Lower leg skin (tissue), 4 donors: ENCODE results near the gene FAAP24. TPM values are rescaled to one million over a fixed set of nuclear protein-coding genes. Genes with fewer than 3 reads are reported as not detected.
"Not testable (repeated sequence)": the region's sequence is repeated elsewhere in the genome, so short reads cannot be mapped to it uniquely, and the experiment has no call there.

ENCODE experiments used
- DNase-seq, 2 donors: peaks; one replicate each; pipeline ENCODE4 v3.0.0-alpha.2; 2019; ENCODE audit warnings: low spot score in 2 of 2
- H3K4me3 ChIP-seq: fragments of 200-600 bp; sonication (generic); 2 replicates; pipeline ENCODE4 v1.5.1; 2017; ENCODE audit warnings: mild to moderate bottlenecking, low read depth; ENCODE audit not compliant: poor library complexity, severe bottlenecking
- POLR2A ChIP-seq, 2 donors: fragments of 450-650 bp; IDR thresholded peaks; one replicate each; pipeline ENCODE4 v1.6.1; 2016 to 2017; ENCODE audit warnings: antibody characterized with exemption in 2 of 2, mild to moderate bottlenecking in 1 of 2, moderate library complexity in 1 of 2
- WGBS, 2 donors: methylation state at CpG; one replicate each; pipeline ENCODE4 v1.1.5; 2018; 5-methylcytosine and 5-hydroxymethylcytosine counted together
- intact Hi-C: fragments of 100-400 bp; cut with DNase I; formaldehyde crosslinking; loops from one replicate; pipeline ENCODE4 v1.15.0; 2023; ENCODE audit warnings: low total_unique reads
- total RNA-seq, 4 donors: library from RNA; depleted of rRNA; stranded (reverse); fragments of >200 nt; gene quantifications; one replicate each; pipeline ENCODE4 v1.1.0, GENCODE V29; 2016
- TF ChIP-seq, protein P1 (sequence below), 3 donors: fragments of 450-650 bp; IDR thresholded peaks; one replicate each; pipeline ENCODE4 v1.5.1; 2016; ENCODE audit warnings: antibody characterized with exemption in 3 of 3, mild to moderate bottlenecking in 3 of 3, moderate library complexity in 2 of 3

The FAAP24 gene
- total RNA-seq, 4 donors from 2014 or later: 0.63 to 2.5 (median 1.4) TPM

DNA sequence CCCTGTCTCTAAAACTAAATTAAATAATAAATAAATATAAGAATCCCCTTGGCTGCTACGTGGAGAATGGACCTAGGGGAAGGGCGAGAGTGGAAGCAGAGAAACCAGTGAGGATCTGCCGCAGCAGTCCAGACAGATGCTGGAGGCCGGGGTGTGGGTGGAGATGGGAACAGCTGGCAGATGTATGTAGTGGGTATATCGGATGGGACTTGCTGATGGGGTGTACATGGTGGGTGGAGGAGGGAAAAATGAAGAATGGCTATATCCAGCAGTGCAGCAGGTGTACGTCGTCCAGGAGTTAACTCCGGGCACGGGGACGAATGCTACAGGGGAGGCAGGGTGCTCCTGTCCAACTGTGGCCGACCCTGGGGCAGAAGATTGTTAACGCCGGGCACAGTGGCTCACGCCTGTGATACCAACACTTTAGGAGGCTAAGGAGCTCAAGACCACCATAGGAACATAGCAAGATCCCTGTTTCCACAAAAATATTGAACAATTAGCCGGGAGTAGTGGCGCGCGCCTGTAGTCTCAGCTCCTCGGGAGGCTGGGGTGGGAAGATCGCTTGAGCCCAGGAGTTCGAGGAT lies 938 bp upstream of the FAAP24 start:
- intact Hi-C loops: no loop called here
- WGBS, 2 donors: 14 to 20% methylated on average over 17 to 21 of the region's 21 CpGs
- no peak for DNase-seq
- TF ChIP-seq, protein P1, sequence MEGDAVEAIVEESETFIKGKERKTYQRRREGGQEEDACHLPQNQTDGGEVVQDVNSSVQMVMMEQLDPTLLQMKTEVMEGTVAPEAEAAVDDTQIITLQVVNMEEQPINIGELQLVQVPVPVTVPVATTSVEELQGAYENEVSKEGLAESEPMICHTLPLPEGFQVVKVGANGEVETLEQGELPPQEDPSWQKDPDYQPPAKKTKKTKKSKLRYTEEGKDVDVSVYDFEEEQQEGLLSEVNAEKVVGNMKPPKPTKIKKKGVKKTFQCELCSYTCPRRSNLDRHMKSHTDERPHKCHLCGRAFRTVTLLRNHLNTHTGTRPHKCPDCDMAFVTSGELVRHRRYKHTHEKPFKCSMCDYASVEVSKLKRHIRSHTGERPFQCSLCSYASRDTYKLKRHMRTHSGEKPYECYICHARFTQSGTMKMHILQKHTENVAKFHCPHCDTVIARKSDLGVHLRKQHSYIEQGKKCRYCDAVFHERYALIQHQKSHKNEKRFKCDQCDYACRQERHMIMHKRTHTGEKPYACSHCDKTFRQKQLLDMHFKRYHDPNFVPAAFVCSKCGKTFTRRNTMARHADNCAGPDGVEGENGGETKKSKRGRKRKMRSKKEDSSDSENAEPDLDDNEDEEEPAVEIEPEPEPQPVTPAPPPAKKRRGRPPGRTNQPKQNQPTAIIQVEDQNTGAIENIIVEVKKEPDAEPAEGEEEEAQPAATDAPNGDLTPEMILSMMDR (IDR thresholded peaks at IDR 0.05): no peak
- TF ChIP-seq POLR2A (IDR thresholded peaks at IDR 0.05): no peak
- H3K4me3 ChIP-seq: peak overlapping the region; percentile 55

DNA sequence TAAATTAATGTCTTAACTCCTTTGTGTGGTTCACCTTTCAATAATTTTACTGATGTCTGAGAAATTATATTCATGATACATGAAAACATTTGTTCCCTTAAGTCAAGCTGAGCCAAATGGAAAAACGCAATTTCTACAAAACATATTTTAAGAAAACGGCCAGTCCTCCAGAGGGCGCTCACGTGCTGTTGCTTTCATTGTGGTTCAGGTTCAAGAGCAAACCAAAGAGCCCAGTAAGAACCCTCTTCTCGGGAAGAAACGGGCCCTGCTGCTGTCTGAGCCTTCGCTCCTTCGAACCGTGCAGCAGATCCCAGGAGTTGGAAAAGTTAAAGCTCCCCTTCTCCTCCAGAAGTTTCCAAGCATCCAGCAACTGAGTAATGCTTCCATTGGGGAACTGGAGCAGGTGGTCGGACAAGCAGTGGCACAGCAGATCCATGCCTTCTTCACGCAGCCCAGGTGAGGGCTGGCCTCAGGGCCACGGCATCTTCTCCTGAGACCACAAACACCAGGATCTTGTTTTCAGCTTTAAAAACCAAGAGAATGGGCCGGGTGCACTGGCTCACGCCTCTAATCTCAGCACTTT lies 4.3 kb downstream of the FAAP24 start:
- WGBS, 2 donors: 43 to 51% methylated on average over 14 of the region's 14 CpGs
- intact Hi-C loops: no loop called here
- H3K4me3 ChIP-seq: no peak overlapping the region
- no peak for TF ChIP-seq POLR2A (IDR thresholded peaks at IDR 0.05)
- TF ChIP-seq, protein P1 (IDR thresholded peaks at IDR 0.05): no peak
- peak; percentile 43 to 91 for DNase-seq

DNA sequence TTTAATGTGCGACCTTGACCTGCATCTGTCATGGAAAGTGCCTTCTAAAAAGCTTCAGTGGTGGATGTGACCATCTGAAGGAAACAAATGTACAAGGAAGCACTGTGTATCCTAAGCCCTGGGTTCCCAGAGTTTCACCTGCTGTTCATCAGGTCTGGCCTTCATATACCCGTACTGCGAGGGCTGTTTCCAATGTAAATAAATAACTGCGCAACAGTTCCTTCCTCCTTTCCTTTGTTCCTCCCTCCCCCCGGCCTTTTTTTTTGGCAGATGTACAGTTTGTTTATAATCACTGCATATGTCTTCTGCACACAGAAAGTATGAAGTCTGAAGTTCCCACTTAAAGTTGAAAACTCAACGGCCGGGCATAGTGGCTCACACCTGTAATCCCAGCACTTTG lies 5.2 kb downstream of the FAAP24 start:
- WGBS, 2 donors: 72 to 83% methylated on average over 7 of the region's 7 CpGs
- H3K4me3 ChIP-seq: no peak overlapping the region
- no peak for TF ChIP-seq POLR2A (IDR thresholded peaks at IDR 0.05)
- TF ChIP-seq, protein P1 (IDR thresholded peaks at IDR 0.05): no peak
- DNase-seq: no peak
- intact Hi-C loops: no loop called here

DNA sequence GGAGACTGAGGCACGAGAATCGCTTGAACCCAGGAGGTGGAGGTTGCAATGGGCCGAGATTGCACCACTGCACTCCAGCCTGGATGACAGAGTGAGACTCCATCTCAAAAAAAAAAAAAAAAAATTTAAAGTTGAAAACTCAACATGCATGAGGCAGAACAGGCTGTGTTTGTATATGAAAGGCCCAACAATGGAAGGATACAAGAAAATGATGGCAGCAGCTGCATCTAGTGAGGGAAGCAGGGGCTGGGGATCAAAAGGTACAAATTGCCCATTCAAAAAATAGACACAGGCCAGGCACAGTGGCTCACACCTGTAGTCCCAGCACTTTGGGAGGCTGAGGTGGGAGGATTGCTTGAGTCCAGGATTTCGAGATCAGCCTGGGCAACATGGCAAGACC lies 5.8 kb downstream of the FAAP24 start:
- WGBS, 2 donors: 84 to 97% methylated on average over 4 of the region's 4 CpGs
- H3K4me3 ChIP-seq, intact Hi-C loops, DNase-seq: not testable (repeated sequence)

DNA sequence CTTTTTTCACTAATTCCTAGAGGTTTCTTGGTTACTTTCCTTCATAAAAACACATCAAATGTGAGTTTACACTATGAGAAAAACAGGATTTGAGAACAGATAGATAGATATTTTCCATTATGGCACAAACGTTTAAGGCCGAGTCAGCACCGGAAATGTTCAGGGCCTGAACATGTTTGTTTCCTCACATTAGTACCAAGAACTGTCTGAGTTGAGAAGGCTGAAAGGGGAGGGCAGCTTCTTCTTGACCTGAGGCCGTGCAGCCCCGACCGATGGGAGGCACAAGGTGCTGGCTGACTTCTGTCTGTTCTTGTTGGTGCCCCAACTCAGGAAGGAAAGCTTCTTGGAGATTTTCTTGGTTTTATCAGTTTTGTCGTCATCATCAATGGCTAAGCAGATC lies 7.8 kb downstream of the FAAP24 start:
- WGBS, 2 donors: 76 to 84% methylated on average over 7 of the region's 7 CpGs
- DNase-seq, H3K4me3 ChIP-seq, intact Hi-C loops: not testable (repeated sequence)

DNA sequence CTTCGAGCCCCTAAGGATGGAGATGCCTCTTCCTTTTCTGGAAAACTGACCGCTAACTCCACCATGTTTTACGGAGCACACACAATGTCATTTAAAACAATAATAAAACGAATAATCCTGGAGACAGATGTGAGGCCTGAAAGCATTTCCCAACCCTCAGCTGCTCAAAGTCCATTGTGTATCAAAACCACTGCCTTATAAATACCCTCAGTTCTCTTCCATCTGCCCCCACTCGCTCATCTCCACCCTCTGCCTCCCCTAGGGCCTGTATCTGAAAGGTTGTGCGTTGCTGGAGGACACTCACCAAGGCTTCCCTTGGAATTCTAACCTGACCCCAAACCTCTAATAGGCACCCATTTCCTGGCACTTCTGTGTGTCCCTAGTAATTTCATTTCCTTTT lies 10.4 kb downstream of the FAAP24 start:
- intact Hi-C loops, H3K4me3 ChIP-seq, DNase-seq: not testable (repeated sequence)
- WGBS, 2 donors: 94 to 95% methylated on average over 6 of the region's 6 CpGs

DNA sequence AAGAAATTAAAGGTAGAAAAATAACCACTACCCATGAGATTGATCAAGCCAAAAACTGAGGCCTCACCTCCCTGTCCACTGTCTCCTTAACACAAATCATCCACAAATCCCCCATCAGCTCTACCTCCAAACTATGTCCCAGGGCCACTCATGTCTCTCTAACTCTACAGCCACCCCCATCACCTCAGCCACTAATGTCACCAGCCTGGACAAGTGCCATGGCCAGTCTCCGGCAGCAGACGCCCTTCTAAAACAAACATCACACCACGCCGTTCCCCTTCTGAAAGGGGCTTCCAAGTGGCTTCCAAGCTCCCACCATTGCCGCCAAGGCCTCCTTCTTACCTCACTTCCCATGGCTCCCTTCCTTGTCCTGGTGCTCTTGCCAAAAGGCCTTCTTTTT lies 16.2 kb downstream of the FAAP24 start:
- DNase-seq, H3K4me3 ChIP-seq, intact Hi-C loops: not testable (repeated sequence)
- WGBS, 2 donors: 91 to 94% methylated on average over 5 of the region's 5 CpGs

DNA sequence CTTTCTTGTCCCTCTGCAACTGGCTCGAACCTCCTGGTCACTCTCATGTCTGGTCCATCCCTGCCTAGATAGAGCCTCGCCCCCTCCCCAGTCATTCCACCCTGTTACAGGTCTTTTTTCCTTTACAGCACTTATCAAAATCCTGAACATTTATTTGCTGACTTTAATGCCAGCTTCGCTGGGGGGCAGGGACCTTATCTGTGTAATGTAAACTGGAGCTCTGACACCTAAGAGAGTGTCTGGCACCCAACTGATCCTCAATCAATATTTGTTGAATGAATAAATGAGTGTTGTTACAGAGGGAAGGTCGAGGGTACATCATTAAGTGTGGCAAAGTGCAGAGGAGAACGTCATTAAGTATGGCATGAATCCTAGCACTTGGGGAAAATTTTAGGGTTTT lies 16.7 kb downstream of the FAAP24 start:
- no peak overlapping the region for H3K4me3 ChIP-seq

DNA sequence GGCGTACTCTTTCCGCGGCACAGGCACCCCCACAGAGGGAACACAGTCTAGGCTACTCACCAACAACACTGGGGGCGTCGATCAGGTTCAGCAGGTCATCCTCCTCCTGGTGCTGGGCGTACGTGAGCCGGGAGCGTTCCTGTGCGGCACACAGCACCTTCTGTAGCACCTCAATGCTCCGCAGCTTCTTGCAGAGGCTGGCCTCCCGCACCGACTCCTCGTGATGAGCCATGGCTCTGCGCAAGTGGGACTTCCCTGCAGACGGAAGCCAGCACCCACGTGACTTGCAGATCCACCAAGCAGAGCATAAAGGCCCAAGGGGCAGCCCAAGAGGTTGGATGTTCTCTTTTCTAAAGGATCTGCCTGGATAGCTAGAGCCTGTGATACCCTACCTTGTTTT lies 23.9 kb downstream of the FAAP24 start:
- DNase-seq, intact Hi-C loops: not testable (repeated sequence)
- 92 to 97% methylated on average over 5 to 11 of the region's 17 CpGs for WGBS, 2 donors

More for the DNA sequence above, 16.7 kb downstream of the FAAP24 start:
- DNase-seq: no peak
- intact Hi-C loops: no loop called here
- TF ChIP-seq POLR2A (IDR thresholded peaks at IDR 0.05): no peak
- TF ChIP-seq, protein P1 (IDR thresholded peaks at IDR 0.05): no peak
- 77 to 80% methylated on average over 5 of the region's 5 CpGs for WGBS, 2 donors

DNA sequence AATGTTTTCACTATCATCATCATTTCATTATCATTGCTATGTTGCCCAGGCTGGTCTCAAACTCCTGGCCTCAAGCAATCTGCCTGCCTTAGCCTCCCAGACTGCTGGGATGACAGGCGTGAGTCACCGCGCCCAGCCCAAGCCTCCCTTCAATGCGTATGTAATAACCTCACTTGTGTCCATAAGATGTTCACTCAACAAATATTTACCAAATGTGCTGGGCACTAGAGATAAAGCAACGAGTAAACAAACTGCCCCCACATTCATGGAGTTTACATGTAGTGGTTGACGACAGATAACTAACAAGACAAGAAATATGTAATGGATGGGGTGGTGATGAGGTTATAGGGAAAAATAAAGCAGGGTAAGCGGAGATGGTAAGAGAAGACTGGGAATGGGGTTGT lies 25.0 kb downstream of the FAAP24 start:
- H3K4me3 ChIP-seq, intact Hi-C loops, DNase-seq: not testable (repeated sequence)
- 70 to 77% methylated on average over 7 of the region's 7 CpGs for WGBS, 2 donors

More for the DNA sequence above, 23.9 kb downstream of the FAAP24 start:
- not testable (repeated sequence) for H3K4me3 ChIP-seq
